ENCODE measurements around the gene RENBP.

RENBP gene

GRCh38 chrX:153974003-153974725 is 29.7 kb upstream of the RENBP start (continued):
- TF ChIP-seq ZNF280D (tag by site-specific recombination; IDR thresholded peaks at IDR 0.05) (no peak), ZNF660 (tag by site-specific recombination; IDR thresholded peaks at IDR 0.05) (no peak), ZNF514 (tag by site-specific recombination; IDR thresholded peaks at IDR 0.05) (no peak), ATF2 (tag by site-specific recombination; IDR thresholded peaks at IDR 0.05; ENCODE audit: low read depth) (no peak), ZNF335 (tag by site-specific recombination; conservative IDR thresholded peaks at IDR 0.05) (peak; percentile 99), ZNF221 (tag by site-specific recombination; IDR thresholded peaks at IDR 0.05; ENCODE audit: borderline replicate concordance) (no peak), MEIS1 (CRISPR knock-in tag; IDR thresholded peaks at IDR 0.05; ENCODE audit: borderline replicate concordance) (0 out of 2 replicates have a peak, but pooled peaks have one; percentile 16), ZNF837 (tag by site-specific recombination; IDR thresholded peaks at IDR 0.05) (no peak), BCL11B (tag by site-specific recombination; IDR thresholded peaks at IDR 0.05; ENCODE audit: low read depth) (no peak), ZSCAN30 (tag by site-specific recombination; IDR thresholded peaks at IDR 0.05) (no peak), KLF17 (tag by site-specific recombination; IDR thresholded peaks at IDR 0.05) (no peak), ZNF785 (tag by site-specific recombination; IDR thresholded peaks at IDR 0.05) (no peak)

- Histone ChIP-seq H3K27ac (ENCODE audit: extremely low read depth, low read depth, low read length) (peak overlapping the region; percentile 99), H3K9me3 (ENCODE audit: control insufficient read depth, insufficient read depth, low read depth, low read length) (no peaks in the 10 kb centered on the region), H3K36me3 (ENCODE audit: control insufficient read depth in 2 of 2, insufficient read depth in 1 of 2, low read length in 2 of 2) (peaks cover 0 to 4% of the 10 kb centered on the region in 2 experiments; a peak in 1 of 3 replicates), H3K4me1 (ENCODE audit: control insufficient read depth, insufficient read depth, low read length) (peaks cover 6% of the 10 kb centered on the region), H3K4me3 (ENCODE audit: low read depth, low read length) (peak overlapping the region; percentile 95)
- POLR2A ChIA-PET = interaction anchor here (0.8 to 4.6 kb wide), 10 partner anchors 8 to 50 kb away, joined by 3 to 67 read pairs (median 8); partner anchors contain the start of gene NAA10
- CTCF ChIA-PET = interaction anchor here (0.7 to 2.2 kb wide), 3 partner anchors 9 to 31 kb away, joined by 3 to 5 read pairs (median 3); no protein-coding TSS in a partner anchor
- TF ChIP-seq ZNF114 (tag by site-specific recombination; IDR thresholded peaks at IDR 0.05) (no peak), KLF16 (tag by site-specific recombination; IDR thresholded peaks at IDR 0.05) (no peak), ZNF248 (tag by site-specific recombination; IDR thresholded peaks at IDR 0.05) (no peak), ZNF501 (tag by site-specific recombination; IDR thresholded peaks at IDR 0.05) (no peak), GLI2 (tag by site-specific recombination; IDR thresholded peaks at IDR 0.05; ENCODE audit: borderline replicate concordance, low read depth) (no peak), CTCF (tag by site-specific recombination; IDR thresholded peaks at IDR 0.05) (no peak), ZNF530 (tag by site-specific recombination; IDR thresholded peaks at IDR 0.05; ENCODE audit: low read depth) (no peak), ZNF146 (tag by site-specific recombination; IDR thresholded peaks at IDR 0.05) (no peak), ZNF398 (tag by site-specific recombination; IDR thresholded peaks at IDR 0.05) (no peak), ZNF157 (tag by site-specific recombination; IDR thresholded peaks at IDR 0.05) (no peak), ZNF488 (tag by site-specific recombination; IDR thresholded peaks at IDR 0.05) (no peak), MZF1 (tag by site-specific recombination; IDR thresholded peaks at IDR 0.05; ENCODE audit: borderline replicate concordance) (no peak), GFI1B (tag by site-specific recombination; IDR thresholded peaks at IDR 0.05) (no peak)
Observed at GRCh38 chrX:153973127-153974002, 28.9 kb upstream of the RENBP start.
